GM12873 (cell line): Measurements from ENCODE around the gene SH2D5.

Experiments
- CTCF ChIP-seq: IDR thresholded peaks from 2 replicates; pipeline ENCODE4 v1.5.1; 2012; ENCODE audit warnings: low read depth, mild to moderate bottlenecking, moderate library complexity, low read length, control low read depth; ENCODE audit not compliant: insufficient read depth; ENCODE audit errors: missing control alignments

SH2D5 gene

GRCh38 chr1:20753589-20753988 lies 21.1 kb upstream of the SH2D5 start:
- no peak for TF ChIP-seq CTCF

- no peak for TF ChIP-seq CTCF
These were observed 19.0 kb upstream of the SH2D5 start for GRCh38 chr1:20751462-20751990.

GRCh38 chr1:20742671-20743070 lies 10.2 kb upstream of the SH2D5 start:
- no peak for TF ChIP-seq CTCF

GRCh38 chr1:20740781-20741180 lies 8.3 kb upstream of the SH2D5 start:
- TF ChIP-seq CTCF = no peak

- TF ChIP-seq CTCF = no peak
These were observed 6.7 kb upstream of the SH2D5 start for GRCh38 chr1:20739225-20739624.

- TF ChIP-seq CTCF = no peak
These were observed 3.1 kb upstream of the SH2D5 start for GRCh38 chr1:20735581-20736111.

- TF ChIP-seq CTCF = no peak
These were observed 965 bp upstream of the SH2D5 start for GRCh38 chr1:20733360-20733975.
